ENCODE data around the gene AOC1.

- TF ChIP-seq POLR2A (IDR thresholded peaks at IDR 0.05): no peak
- TF ChIP-seq CTCF (IDR thresholded peaks at IDR 0.05): no peak
- no peak for TF ChIP-seq EP300 (IDR thresholded peaks at IDR 0.05)
Measured at GRCh38 chr7:150842018-150842417, 10.3 kb upstream of the AOC1 start.

All from tibial nerve (tissue), 4 donors.